ENCODE data around the gene TM4SF18.

- no peak for TF ChIP-seq YY1 (tag by site-specific recombination; IDR thresholded peaks at IDR 0.05)
- TF ChIP-seq ZBTB6 (tag by site-specific recombination; IDR thresholded peaks at IDR 0.05): no peak
- TF ChIP-seq ZNF660 (tag by site-specific recombination; IDR thresholded peaks at IDR 0.05): no peak
- TF ChIP-seq CTCF (tag by site-specific recombination; IDR thresholded peaks at IDR 0.05): no peak
- no peak for TF ChIP-seq PRDM4 (tag by site-specific recombination; IDR thresholded peaks at IDR 0.05)
- TF ChIP-seq ZNF146 (tag by site-specific recombination; IDR thresholded peaks at IDR 0.05): no peak
- TF ChIP-seq ZNF19 (tag by site-specific recombination; IDR thresholded peaks at IDR 0.05; ENCODE audit: low read depth): no peak
- TF ChIP-seq REST (tag by site-specific recombination; IDR thresholded peaks at IDR 0.05): no peak
- TF ChIP-seq ZNF777 (tag by site-specific recombination; IDR thresholded peaks at IDR 0.05; ENCODE audit: borderline replicate concordance): no peak
- TF ChIP-seq MEIS1 (CRISPR knock-in tag; IDR thresholded peaks at IDR 0.05; ENCODE audit: borderline replicate concordance): no peak
- no peak for TF ChIP-seq ZNF214 (tag by site-specific recombination; IDR thresholded peaks at IDR 0.05; ENCODE audit: borderline replicate concordance)
- TF ChIP-seq ZNF324 (tag by site-specific recombination; IDR thresholded peaks at IDR 0.05): no peak
- TF ChIP-seq ZNF155 (tag by site-specific recombination; IDR thresholded peaks at IDR 0.05): no peak
Observed at GRCh38 chr3:149382101-149382467, 48.6 kb upstream of the TM4SF18 start.

Measured in HEK293 (cell line).